Cerebellar nuclear complex (tissue), 1 donor: ENCODE data around the gene WHAMM.
"Not testable (repeated sequence)": the region's sequence is repeated elsewhere in the genome, so short reads cannot be mapped to it uniquely, and the experiment has no call there.

ENCODE experiments used
- DNase-seq, 2 experiments: peaks; one replicate each; lab custom pipeline; 2025; lab: John Stamatoyannopoulos, UW

WHAMM gene

GRCh38 chr15:82865981-82866380, 56.6 kb downstream of the WHAMM start:
- DNase-seq: not testable (repeated sequence)

DNA sequence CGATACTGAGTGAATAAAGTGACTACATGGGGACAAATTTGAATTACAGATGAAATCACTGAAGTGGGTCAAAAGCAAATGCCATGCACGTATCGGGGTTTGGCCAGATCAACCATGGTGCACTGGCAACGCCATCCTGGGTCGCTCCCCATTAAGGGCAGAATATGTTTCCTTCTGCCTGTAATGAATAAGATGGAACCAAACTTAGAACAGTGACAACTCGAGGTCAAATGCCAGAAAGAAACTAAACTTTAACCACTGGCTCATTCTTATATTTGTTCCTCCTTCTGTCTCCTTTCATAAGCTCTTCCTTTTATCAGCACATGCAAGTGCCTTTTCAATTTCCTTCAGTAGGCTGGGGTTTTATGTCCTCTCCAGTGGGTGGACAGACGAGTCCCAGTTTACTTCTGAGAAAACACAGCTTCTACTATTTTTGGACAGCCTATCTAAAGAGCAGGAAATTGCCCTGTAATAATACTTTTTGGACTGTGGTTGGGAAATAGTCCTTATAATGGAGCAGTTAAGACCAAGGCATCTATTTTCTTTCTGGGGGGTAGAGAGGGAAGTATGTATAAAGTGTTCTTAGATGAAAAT, 61.4 kb downstream of the WHAMM start:
- no peak for DNase-seq

- DNase-seq: no peak
Measured at GRCh38 chr15:82871358-82871757, 61.9 kb downstream of the WHAMM start.

- no peak for DNase-seq
Measured at GRCh38 chr15:82871832-82872484, 62.5 kb downstream of the WHAMM start.

- DNase-seq: no peak
Measured at GRCh38 chr15:82873000-82873680, 63.7 kb downstream of the WHAMM start.

DNA sequence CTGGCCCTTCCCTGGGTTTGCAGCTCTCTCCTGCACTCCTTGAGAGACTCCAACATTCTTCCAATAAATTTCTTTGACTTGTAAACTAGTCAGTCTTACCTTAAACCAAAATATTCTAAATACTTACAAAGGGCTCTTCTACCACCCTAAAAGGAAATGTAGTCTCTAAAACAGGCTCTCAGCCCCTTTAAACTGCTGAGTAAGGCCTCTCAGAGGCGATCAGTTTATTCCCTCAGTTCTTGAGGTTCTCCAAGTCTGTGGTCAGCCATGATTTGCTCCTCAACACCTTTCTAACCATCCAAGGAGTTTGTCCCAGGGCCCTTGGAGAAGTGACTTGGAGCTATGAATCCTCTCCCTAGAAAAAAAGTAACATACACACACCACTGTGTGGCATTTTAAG, 64.8 kb downstream of the WHAMM start:
- DNase-seq: no peak

DNA sequence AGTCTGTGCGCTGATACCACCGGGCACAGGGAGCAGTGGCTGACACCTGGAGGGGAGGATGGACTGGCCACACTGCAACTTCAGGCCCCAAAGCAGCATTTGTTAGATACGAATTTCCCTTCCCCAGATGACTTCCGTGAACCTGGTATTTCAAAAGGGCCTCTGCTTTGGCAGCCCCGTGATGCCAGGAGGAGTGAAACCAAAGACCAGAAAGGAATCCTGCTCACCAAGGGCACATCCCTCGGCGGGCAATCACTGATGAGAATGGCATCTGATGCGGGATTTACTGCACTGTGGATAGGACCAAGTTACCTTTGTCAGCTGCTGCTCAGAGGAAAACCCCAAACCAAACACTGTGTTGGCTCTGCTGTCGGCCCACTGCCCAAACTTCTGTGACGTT, 65.5 kb downstream of the WHAMM start:
- no peak for DNase-seq

DNA sequence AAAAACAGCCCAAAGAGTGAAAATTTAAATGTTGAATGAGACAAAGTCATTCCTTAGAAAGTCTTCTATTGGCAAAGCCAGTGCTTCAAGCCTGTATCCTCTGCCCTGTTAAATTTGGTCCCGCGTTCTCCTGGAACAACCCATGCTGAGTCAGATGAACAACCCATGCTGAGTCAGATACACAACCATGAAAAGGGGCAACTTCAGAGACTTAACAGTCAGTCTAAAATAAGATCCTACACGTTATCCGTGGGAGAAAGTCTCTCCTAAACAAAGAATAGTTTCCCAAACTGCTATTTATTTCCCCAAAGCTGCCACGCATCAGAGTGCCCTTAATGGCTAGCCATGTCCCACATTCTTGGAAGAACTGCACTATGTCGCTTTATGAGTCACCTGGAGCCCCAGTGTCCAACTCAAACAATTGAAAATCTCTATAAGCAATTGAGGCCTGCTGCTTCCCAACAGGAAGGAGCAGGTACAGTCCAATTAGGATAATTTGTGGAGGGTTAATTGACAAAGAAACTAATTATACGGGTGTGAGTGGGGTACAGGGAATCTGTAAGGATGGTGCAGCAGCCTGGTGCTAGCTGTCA, 66.1 kb downstream of the WHAMM start:
- DNase-seq: no peak

GRCh38 chr15:82877825-82878224, 68.4 kb downstream of the WHAMM start:
- no peak for DNase-seq

DNA sequence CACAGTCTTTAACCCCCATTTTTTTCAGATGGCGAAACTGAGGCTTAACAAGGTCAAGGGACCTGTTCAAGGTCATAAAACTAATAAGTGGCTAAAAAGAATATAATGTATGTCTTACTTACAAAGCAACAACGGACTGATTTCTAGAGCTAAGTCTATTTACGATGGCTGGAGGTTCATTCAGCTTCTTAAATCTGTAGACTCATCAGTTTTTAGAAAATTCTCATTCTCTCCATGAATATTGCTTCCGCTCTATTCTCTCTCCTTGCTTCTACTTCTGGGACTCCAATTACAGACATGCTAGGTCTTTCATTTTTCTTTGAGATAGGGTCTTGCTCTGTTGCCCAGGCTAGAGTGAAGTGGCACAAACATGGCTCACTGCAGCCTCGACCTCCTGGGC, 68.9 kb downstream of the WHAMM start:
- no peak for DNase-seq

DNA sequence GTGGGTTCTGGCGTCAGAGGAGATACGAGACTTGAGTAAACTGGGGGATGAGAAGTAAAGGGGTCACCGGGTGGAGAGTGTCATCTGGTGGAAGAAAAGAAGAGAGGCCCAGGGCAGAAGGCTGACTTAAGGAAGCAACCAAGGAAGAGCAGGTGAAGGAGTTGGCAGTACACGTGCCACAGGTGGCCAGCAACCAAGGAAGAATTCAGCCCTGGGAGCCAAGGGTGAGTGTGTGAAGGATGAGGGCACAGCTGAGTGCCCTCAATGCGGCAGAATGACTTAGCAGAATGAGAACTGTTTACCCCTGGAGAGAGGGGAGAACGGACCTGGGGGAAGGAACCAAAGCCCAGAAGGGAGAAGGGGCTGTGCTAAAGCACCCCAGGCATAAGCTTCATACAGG, 71.3 kb downstream of the WHAMM start:
- DNase-seq: no peak

- DNase-seq: no peak
Measured at GRCh38 chr15:82881747-82882146, 72.3 kb downstream of the WHAMM start.

DNA sequence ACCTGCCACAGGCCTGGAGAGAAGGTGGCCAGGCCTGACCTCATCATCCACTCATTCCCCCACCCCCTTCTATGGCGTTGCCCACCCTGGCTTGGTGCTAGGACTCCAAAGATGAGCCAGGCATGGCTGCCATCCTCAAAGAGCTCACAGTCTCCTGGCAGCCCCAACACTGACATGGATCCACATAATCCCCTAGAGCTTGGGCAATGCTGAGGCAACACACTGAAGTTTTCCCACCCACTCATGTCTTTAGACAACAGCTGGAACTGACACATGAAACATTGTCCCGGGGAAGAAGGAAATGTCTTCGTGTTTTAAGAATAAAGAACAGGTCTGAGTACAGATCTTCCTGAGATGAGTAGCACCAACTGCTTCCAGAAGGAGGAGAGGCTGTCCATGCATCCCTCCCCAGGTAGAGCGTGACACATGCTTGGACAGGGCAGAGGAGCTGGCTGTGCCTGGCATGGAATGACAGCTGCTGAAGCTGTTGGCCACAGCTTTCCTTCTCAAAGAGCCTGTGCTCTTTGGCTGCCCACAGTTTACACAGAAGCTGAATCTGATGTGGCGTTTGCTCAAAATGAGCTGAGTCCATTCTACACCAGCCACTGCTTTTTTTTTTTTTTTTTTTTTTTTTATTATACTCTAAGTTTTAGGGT, 73.0 kb downstream of the WHAMM start:
- no peak for DNase-seq
